HG02943 (cell line): Measurements from ENCODE around the gene C6orf52.
"Not testable (repeated sequence)": the region's sequence is repeated elsewhere in the genome, so short reads cannot be mapped to it uniquely, and the experiment has no call there.

Source experiments
- ATAC-seq: cut with Tn5 transposase; IDR thresholded peaks from one replicate; pipeline ENCODE4 v1.9.1; 2021; ENCODE audit warnings: mild to moderate bottlenecking, low read depth, moderate library complexity; ENCODE audit not compliant: unreplicated experiment

The C6orf52 gene

GRCh38 chr6:10694302-10695085 is at the start of gene C6orf52, which contains the start of gene PAK1IP1:
C6orf52 (minus strand) TSS chr6:10694616; CDS start chr6:10687550, 7,066 bp downstream.
PAK1IP1 (plus strand) TSS chr6:10694972; CDS start chr6:10694986, 14 bp downstream.
- peak; percentile 99 for ATAC-seq

- no peak for ATAC-seq
Observed at GRCh38 chr6:10743515-10743914, 49.1 kb upstream of the C6orf52 start.

DNA sequence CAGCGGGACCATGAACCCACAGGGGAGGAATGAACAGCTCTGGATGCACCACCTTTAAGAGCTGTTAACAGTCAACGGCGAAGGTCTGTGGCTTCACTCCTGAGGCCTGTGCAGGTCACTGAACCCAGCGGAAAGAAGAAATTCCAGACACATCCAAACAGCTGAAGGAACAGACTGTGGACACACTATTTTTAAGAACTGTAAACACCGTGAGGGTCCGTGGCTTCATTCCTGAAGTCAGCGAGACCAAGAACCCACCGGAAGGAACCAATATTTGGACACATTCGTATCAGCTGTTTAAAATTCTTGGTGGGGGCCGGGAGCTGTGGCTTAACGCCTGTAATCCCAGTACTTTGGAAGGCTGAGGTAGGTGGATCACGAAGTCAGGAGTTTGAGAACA is 47.8 kb upstream of the C6orf52 start:
- ATAC-seq, result no peak

GRCh38 chr6:10741643-10742042 is 47.2 kb upstream of the C6orf52 start:
- ATAC-seq, result not testable (repeated sequence)

DNA sequence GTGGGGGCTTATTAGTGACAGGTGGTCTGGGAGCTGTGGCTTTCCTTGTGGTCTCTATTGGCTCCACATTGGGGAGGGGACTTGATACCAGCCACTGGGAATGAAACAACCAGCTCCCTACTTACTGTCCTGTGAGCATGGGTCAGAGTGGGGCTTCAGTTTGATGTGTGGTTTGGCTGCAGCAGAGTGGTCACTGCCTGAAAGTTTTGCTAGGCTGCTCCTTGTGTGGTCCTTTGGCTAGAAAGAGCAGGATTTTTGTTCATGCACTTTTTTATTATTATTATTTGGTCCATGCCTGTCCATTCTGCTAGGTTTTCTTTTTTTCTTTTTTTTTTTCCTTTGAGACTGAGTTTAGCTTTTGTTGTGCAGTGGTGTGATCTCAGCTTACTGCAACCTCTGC is 45.6 kb upstream of the C6orf52 start:
- ATAC-seq, result no peak

DNA sequence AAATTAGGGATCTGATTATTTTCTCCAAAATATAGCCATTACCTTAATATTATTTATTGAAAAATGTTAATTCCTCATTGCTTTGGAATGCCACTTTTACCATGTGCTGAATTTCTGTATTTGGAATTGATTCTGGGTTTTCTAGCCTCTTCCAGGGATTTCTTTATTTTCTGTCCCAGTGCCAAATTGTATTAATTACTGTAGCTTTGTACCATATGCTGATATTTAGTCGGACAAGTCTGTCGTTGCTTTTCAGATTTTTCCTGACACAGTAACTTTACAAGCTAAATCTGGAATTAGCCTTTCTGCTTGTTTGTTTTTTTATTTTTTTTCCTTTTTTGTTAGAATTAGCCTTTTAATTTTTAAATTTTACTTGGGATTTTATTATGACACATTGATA is 42.3 kb upstream of the C6orf52 start:
- ATAC-seq, result no peak

DNA sequence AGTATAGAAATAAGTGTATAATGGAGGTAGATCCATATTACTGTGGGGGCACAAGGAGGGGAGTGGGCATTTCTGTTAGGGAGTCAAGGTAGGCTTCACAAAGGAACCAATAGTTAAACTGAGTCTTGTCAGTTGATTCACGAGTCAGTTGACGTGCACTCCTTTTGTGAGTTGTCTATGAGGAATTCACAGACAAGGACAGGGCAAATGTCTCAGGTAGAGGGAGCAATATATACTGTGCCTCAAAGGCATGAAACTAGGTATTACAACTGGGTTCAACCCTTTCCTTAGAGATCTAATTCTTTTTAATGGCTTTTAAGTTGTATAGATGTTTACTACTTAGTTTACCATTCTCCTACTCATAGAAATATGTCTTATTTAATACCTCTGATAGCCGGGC is 39.4 kb upstream of the C6orf52 start:
- ATAC-seq, result no peak

DNA sequence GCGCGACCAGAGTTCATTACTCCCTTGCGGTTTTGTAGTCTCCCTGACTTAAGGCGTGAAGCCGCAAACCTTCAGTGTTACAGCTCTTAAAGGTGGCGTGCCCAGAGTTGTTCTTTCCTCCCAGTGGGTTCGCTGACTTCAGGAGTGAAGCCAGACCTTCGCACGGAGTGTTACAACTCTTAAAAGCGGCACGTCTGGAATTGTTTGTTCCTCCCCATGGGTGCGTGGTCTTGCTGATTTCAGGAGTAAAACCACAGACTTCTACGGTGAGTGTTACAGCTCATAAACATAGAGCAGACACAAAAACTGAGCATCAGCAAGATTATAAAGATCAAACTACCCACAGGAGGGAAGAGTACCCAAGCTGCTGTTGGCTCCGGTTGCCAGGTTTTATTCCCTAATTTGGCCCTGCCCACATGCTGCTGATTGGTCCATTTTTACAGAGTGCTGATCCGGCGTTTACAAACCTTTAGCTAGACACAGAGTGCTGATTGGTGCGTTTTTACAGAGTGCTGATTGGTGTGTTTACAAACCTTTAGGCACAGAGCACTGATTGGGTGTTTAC is 38.8 kb upstream of the C6orf52 start:
- no peak for ATAC-seq

DNA sequence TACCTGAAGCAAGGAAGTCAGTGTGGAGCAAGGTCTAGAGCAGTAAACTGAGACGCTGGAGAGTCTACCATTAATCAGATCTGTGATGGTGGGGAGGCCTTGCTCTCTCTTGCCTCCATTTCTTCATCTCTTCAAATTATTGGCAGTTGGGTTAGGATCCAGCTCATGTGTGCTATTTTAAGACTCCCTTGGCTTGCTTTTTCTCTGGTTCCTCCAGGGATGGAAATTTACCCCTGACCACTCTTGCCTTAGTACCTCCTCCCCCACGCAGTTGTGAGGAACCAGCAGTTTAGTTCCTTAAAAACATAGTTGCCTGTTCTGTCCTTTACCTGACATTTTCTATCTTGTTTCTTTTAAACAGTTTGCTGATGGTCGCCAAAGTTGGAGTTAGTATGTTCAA is 35.8 kb upstream of the C6orf52 start:
- no peak for ATAC-seq

DNA sequence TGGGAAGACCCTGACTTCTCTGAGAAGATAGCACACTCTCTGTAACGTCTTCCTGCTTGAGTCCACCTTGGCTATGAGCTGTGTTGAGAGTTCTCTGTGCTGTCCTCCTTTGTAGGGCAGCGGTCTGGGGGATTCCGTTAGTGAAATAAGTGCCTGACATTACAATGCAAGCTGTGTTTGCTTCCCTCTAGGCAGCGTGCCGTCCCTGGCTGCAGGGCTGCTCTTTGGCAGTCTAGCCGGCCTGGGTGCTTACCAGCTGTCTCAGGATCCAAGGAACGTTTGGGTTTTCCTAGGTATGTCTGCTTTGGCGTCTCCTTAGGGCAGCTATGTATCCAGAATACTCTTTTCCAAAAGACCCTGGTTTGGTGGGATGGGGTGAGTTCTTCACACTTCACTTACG is 31.3 kb upstream of the C6orf52 start:
- no peak for ATAC-seq

DNA sequence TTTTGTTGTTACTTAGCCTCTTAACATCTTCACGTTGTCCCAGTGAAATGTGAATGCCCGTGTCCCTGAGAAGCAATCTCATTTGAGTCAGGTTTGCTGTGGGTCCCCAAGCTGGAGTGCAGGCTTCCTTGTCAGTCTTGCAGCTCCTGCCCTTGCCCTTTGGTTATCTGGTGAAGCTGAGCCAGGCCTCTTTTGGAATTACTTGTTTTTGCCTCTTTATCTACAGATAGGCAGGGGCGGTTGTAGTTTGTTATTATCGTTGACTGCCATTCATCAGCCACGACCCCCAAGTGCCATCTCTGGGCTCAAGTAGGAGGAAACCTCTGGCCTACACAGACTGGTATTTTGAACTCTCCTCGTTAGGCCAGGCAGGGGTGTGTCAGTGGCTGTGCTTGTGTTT is 30.6 kb upstream of the C6orf52 start:
- ATAC-seq, result no peak

GRCh38 chr6:10723567-10723881 is 29.1 kb upstream of the C6orf52 start:
- no peak for ATAC-seq

DNA sequence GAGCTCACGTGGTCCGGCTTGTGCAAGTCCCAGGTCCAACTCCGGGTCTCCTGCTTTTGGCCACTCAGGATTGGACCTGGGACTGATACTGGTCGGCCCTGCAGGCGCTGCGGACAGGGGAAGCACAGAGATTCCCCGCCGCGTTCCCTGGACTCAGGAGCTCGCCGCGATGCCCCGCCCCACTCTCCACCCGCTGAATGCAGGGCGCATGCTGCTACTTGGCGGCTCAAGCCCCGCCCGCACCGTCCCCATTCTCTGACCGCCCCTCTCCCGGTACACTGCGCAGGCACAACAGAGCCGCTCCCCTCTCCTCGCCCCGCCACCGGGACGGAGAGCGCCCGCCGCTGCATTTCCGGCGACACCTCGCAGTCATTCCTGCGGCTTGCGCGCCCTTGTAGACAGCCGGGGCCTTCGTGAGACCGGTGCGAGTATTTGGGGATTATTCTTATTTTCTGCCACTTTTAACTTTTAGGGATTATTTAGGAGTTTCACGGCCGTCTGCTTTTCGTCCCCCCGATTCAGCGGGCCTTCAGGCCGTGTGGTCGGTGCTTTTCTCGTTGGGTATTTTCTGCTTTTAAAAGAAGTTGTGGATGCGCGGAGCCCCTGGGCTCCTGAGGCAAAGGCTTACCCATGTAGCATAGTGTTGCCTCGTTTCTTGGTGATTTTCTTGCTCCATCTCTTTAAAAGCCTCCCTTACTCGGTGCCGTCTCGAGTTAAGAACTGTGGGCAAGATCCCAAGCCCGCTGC is 28.6 kb upstream of the C6orf52 start, which contains the start of gene TMEM14C:
TSS of gene TMEM14C (plus strand) at position 251 of the 747 bp plus-strand sequence. CDS start 1,544 bp downstream, outside the sequence.
- ATAC-seq, result peak; percentile 98

DNA sequence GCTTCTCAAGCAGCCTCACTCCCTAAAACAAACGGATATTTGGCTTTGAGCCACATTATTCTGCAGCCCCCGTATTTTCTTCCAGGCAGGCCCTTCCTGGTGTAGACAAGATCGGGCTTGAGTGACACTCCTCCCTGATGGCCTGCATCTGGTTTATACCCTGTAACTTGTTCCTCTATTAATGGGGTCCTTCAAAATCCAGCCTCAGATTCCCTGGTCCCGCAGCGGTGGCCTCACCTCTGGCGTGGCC is 28.1 kb upstream of the C6orf52 start:
- ATAC-seq, result no peak

GRCh38 chr6:10721850-10722569 is 27.6 kb upstream of the C6orf52 start:
- no peak for ATAC-seq

DNA sequence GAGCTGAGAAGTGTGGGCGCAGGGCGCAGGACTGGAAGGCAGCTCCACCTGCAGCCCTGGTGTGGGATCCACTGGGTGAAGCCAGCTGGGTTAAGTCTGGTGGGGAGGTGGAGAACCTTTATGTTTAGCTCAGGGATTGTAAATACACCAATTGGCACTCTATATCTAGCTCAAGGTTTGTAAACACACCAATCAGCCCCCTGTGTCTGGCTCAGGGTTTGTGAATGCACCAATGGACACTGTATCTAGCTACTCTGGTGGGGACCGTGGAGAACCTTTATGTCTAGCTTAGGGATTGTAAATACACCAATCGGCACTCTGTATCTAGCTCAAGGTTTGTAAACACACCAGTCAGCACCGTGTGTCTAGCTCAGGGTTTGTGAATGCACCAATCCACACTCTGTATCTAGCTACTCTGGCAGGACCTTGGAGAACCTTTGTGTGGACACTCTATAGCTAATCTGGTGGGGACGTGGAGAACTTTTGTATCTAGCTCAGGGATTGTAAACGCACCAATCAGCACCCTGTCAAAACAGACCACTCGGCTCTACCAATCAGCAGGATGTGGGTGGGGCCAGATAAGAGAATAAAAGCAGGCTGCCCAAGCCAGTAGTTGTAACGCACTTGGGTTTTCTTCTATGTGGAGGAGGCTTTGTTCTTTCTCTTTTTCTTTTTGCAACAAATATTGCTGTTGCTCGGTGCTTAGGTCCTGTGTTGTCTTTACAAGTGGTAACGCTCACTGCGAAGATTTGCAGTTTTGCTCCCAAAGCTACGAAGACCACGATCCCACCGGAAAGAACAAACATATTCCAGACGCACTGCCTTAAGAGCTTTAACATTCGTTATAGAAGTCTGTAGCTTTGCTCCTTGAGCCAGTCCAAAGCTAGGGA is 26.8 kb upstream of the C6orf52 start:
- ATAC-seq, result not testable (repeated sequence)

DNA sequence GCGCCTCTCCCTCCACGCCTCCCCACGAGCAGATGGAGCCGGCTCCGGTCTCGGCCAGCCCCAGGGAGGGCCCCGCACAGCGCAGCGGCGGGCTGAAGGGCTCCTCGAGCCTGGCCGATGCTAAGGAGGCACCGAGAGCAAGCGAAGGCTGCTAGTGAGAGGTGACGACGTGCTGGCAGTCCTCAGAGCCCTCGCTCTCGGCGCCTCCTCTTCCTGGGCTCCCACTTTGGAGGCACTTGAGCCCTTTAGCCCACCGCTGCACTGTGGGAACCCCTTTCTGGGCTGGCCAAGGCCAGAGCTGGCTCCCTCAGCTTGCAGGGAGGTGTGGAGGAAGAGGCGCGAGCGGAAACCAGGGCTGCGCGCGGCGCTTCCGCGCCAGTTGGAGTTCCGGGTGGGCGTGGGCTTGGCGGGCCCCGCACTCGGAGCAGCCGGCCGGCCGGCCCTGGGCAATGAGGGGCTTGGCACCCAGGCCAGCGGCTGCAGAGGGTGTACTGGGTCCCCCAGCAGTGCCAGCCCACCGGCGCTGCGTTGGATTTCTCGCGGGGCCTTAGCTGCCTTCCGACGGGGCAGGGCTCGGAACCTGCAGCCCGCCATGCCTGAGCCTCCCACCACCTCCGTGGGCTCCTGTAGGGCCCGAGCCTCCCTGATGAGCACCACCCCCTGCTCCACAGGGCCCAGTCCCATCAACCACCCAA is 26.0 kb upstream of the C6orf52 start:
- no peak for ATAC-seq

GRCh38 chr6:10719964-10720264 is 25.5 kb upstream of the C6orf52 start:
- ATAC-seq, result no peak

GRCh38 chr6:10719296-10719963 is 25.0 kb upstream of the C6orf52 start:
- no peak for ATAC-seq
